IPS-15b (cell line): ENCODE data around the gene TTC29.
"Not testable (repeated sequence)": the region's sequence is repeated elsewhere in the genome, so short reads cannot be mapped to it uniquely, and the experiment has no call there.

Source experiments
- H3K27me3 ChIP-seq: one replicate; pipeline ENCODE4 v1.6.1; 2013; ENCODE audit warnings: low read length; ENCODE audit not compliant: control insufficient read depth, insufficient read depth
- H3K36me3 ChIP-seq: one replicate; pipeline ENCODE4 v1.6.1; 2013; ENCODE audit warnings: low read length; ENCODE audit not compliant: control insufficient read depth, insufficient read depth
- H3K4me1 ChIP-seq: one replicate; pipeline ENCODE4 v1.6.1; 2013; ENCODE audit warnings: mild to moderate bottlenecking, low read length; ENCODE audit not compliant: control insufficient read depth, insufficient read depth
- H3K4me3 ChIP-seq: one replicate; pipeline ENCODE4 v1.5.1; 2013; ENCODE audit warnings: low read depth, low read length
- H3K9ac ChIP-seq: one replicate; pipeline ENCODE4 v1.6.1; 2013; ENCODE audit warnings: low read depth, mild to moderate bottlenecking, low read length
- H3K9me3 ChIP-seq: one replicate; pipeline ENCODE4 v1.6.1; 2013; ENCODE audit warnings: mild to moderate bottlenecking, low read length; ENCODE audit not compliant: control insufficient read depth, insufficient read depth

TTC29 gene

GRCh38 chr4:146793727-146794126 lies 151.9 kb downstream of the TTC29 start:
- Histone ChIP-seq H3K9ac (no peak overlapping the region), H3K4me1 (no peaks in the 10 kb centered on the region), H3K27me3 (no peaks in the 10 kb centered on the region), H3K9me3 (no peaks in the 10 kb centered on the region), H3K4me3 (no peak overlapping the region), H3K36me3 (no peaks in the 10 kb centered on the region)

GRCh38 chr4:146791439-146791838 lies 154.2 kb downstream of the TTC29 start:
- Histone ChIP-seq H3K36me3 (no peaks in the 10 kb centered on the region), H3K9ac (no peak overlapping the region), H3K4me3 (no peak overlapping the region)

GRCh38 chr4:146790515-146790914 lies 155.1 kb downstream of the TTC29 start:
- Histone ChIP-seq H3K9me3 (no peaks in the 10 kb centered on the region), H3K27me3 (no peaks in the 10 kb centered on the region), H3K36me3 (no peaks in the 10 kb centered on the region), H3K4me1 (no peaks in the 10 kb centered on the region), H3K9ac (no peak overlapping the region), H3K4me3 (no peak overlapping the region)

More at GRCh38 chr4:146791439-146791838, 154.2 kb downstream of the TTC29 start:
- H3K27me3 ChIP-seq, result no peaks in the 10 kb centered on the region
- no peaks in the 10 kb centered on the region for H3K4me1 ChIP-seq
- H3K9me3 ChIP-seq, result no peaks in the 10 kb centered on the region

- no peaks in the 10 kb centered on the region for H3K36me3 ChIP-seq
Observed at GRCh38 chr4:146787731-146788130, 157.9 kb downstream of the TTC29 start.

GRCh38 chr4:146776691-146777090 lies 169.0 kb downstream of the TTC29 start:
- Histone ChIP-seq H3K9ac (no peak overlapping the region), H3K4me1 (no peaks in the 10 kb centered on the region), H3K36me3 (no peaks in the 10 kb centered on the region), H3K9me3 (no peaks in the 10 kb centered on the region), H3K27me3 (no peaks in the 10 kb centered on the region), H3K4me3 (no peak overlapping the region)

More at GRCh38 chr4:146787731-146788130, 157.9 kb downstream of the TTC29 start:
- H3K4me3 ChIP-seq, result no peak overlapping the region
- H3K4me1 ChIP-seq, result no peaks in the 10 kb centered on the region
- no peak overlapping the region for H3K9ac ChIP-seq
- no peaks in the 10 kb centered on the region for H3K27me3 ChIP-seq
- no peaks in the 10 kb centered on the region for H3K9me3 ChIP-seq

GRCh38 chr4:146763560-146763959 lies 182.1 kb downstream of the TTC29 start:
- H3K9me3 ChIP-seq, result no peaks in the 10 kb centered on the region
- no peaks in the 10 kb centered on the region for H3K27me3 ChIP-seq
- H3K9ac ChIP-seq, result no peak overlapping the region
- H3K36me3 ChIP-seq, result no peaks in the 10 kb centered on the region
- no peak overlapping the region for H3K4me3 ChIP-seq
- H3K4me1 ChIP-seq, result no peaks in the 10 kb centered on the region

GRCh38 chr4:146762016-146762415 lies 183.6 kb downstream of the TTC29 start:
- no peaks in the 10 kb centered on the region for H3K27me3 ChIP-seq
- no peaks in the 10 kb centered on the region for H3K4me1 ChIP-seq
- no peaks in the 10 kb centered on the region for H3K36me3 ChIP-seq
- no peaks in the 10 kb centered on the region for H3K9me3 ChIP-seq
- H3K4me3 ChIP-seq, result no peak overlapping the region
- H3K9ac ChIP-seq, result no peak overlapping the region

GRCh38 chr4:146742416-146742815 lies 203.2 kb downstream of the TTC29 start:
- no peak overlapping the region for H3K4me3 ChIP-seq
- H3K9me3 ChIP-seq, result no peaks in the 10 kb centered on the region
- H3K9ac ChIP-seq, result no peak overlapping the region
- H3K36me3 ChIP-seq, result no peaks in the 10 kb centered on the region
- H3K27me3 ChIP-seq, result no peaks in the 10 kb centered on the region
- no peaks in the 10 kb centered on the region for H3K4me1 ChIP-seq

- Histone ChIP-seq H3K36me3 (no peaks in the 10 kb centered on the region), H3K9ac (no peak overlapping the region), H3K4me3 (no peak overlapping the region), H3K4me1 (no peaks in the 10 kb centered on the region), H3K27me3 (no peaks in the 10 kb centered on the region), H3K9me3 (no peaks in the 10 kb centered on the region)
Observed at GRCh38 chr4:146739182-146739581, 206.5 kb downstream of the TTC29 start.

- not testable (repeated sequence) for H3K4me3 ChIP-seq, H3K36me3 ChIP-seq, H3K9ac ChIP-seq, H3K4me1 ChIP-seq, H3K27me3 ChIP-seq, H3K9me3 ChIP-seq
Observed at GRCh38 chr4:146723519-146723918, 222.1 kb downstream of the TTC29 start.

- Histone ChIP-seq H3K36me3 (no peaks in the 10 kb centered on the region), H3K4me1 (no peaks in the 10 kb centered on the region), H3K9ac (no peak overlapping the region), H3K27me3 (no peaks in the 10 kb centered on the region), H3K4me3 (no peak overlapping the region), H3K9me3 (no peaks in the 10 kb centered on the region)
Observed at GRCh38 chr4:146709956-146710355, 235.7 kb downstream of the TTC29 start.

- Histone ChIP-seq H3K9ac (no peak overlapping the region), H3K4me3 (no peak overlapping the region)
Observed at GRCh38 chr4:146699910-146700309, 245.8 kb downstream of the TTC29 start.

More at GRCh38 chr4:146699910-146700309, 245.8 kb downstream of the TTC29 start:
- no peaks in the 10 kb centered on the region for H3K27me3 ChIP-seq
- no peaks in the 10 kb centered on the region for H3K4me1 ChIP-seq
- H3K36me3 ChIP-seq, result no peaks in the 10 kb centered on the region
- no peaks in the 10 kb centered on the region for H3K9me3 ChIP-seq
